Spleen (tissue), 7 donors: ENCODE measurements around the gene CAPN11.

Source experiments
- CTCF ChIP-seq, 11 experiments: fragments of 200-600 bp in 7 of 11; fragments of 450-650 bp in 4 of 11; sonication (generic) in 4 of 11; IDR thresholded peaks in 8 of 11; conservative IDR thresholded peaks in 3 of 11; 1 replicate in 7 of 11; 2 replicates in 4 of 11; pipeline versions ENCODE4 v1.4.0 to v1.8.0; 2016 to 2021; ENCODE audit warnings: antibody characterized with exemption in 11 of 11, inconsistent platforms in 4 of 11, mild to moderate bottlenecking in 1 of 11
- POLR2A ChIP-seq, 3 donors: fragments of 450-650 bp; IDR thresholded peaks; one replicate each; pipeline ENCODE4 v1.5.1; 2017; ENCODE audit warnings: antibody characterized with exemption in 3 of 3, mild to moderate bottlenecking in 1 of 3
- donor health status: DM: no; HTN: no; CAD: no; lungs with moderate emphysema.
- donor health status: DM: no; HTN: no; CAD: no.
- donor health status: DM: no; HTN: no; CAD: no.

- TF ChIP-seq CTCF (IDR thresholded peaks at IDR 0.05 in 8 of 11, conservative IDR thresholded peaks at IDR 0.05 in 3 of 11) (peak in 1 of 11 experiments; percentile 9), POLR2A (IDR thresholded peaks at IDR 0.05) (no peak)
Observed at GRCh38 chr6:44113414-44113813, 45.2 kb upstream of the CAPN11 start.
